Caco-2 (cell line): ENCODE data around the gene MPST. TPM values are rescaled to one million over a fixed set of nuclear protein-coding genes. Genes with fewer than 3 reads are reported as not detected.

Experiments used
- BruUV-seq: library from RNA; stranded (reverse); fragments of 400-500 nt; replicated peaks from 2 replicates; lab custom pipeline; 2021; lab: Mats Ljungman, UMichigan
- CTCF ChIA-PET: fragments of 300-600 bp; sonication (Branson Sonifier 250); formaldehyde crosslinking; loops from one replicate; lab custom pipeline; 2022; ENCODE audit warnings: antibody characterized with exemption; lab: Charles Lee
- POLR2A ChIA-PET: fragments of 300-600 bp; sonication (Branson Sonifier 250); formaldehyde crosslinking; loops from one replicate; lab custom pipeline; 2022; ENCODE audit warnings: antibody characterized with exemption; lab: Charles Lee
- DNase-seq, 2 experiments: peaks; one replicate each; pipeline versions ENCODE4 v3.0.0 to v3.0.0-alpha.2; 2020 to 2022
- H3K27me3 ChIP-seq: replicated peaks from 2 replicates; pipeline ENCODE4 v1.6.0; 2011; ENCODE audit warnings: low read length; ENCODE audit not compliant: control insufficient read depth, insufficient read depth
- H3K36me3 ChIP-seq: 2 replicates; pipeline ENCODE4 v1.5.1; 2011; ENCODE audit warnings: low read length; ENCODE audit not compliant: control insufficient read depth, insufficient read depth
- H3K4me1 ChIP-seq: fragments of 250-450 bp; sonication (Bioruptor Pico); 2 replicates; pipeline ENCODE4 v1.5.1; 2020; ENCODE audit warnings: mild to moderate bottlenecking
- H3K4me3 ChIP-seq: 2 replicates; pipeline ENCODE4 v1.5.1; 2011; ENCODE audit warnings: low read depth, mild to moderate bottlenecking, control low read depth, low read length
- H3K9me3 ChIP-seq: fragments of 250-450 bp; sonication (Bioruptor Pico); 2 replicates; pipeline ENCODE4 v1.5.1; 2020; ENCODE audit warnings: mild to moderate bottlenecking, moderate library complexity
- H3K27ac Mint-ChIP-seq: one replicate; pipeline ENCODE4 v1.8.0; 2022; ENCODE audit warnings: mixed read lengths; ENCODE audit not compliant: unreplicated experiment
- H3K27me3 Mint-ChIP-seq: one replicate; pipeline ENCODE4 v1.8.0; 2022; ENCODE audit warnings: mixed read lengths; ENCODE audit not compliant: insufficient read depth, unreplicated experiment
- H3K36me3 Mint-ChIP-seq: one replicate; pipeline ENCODE4 v1.8.0; 2022; ENCODE audit warnings: mild to moderate bottlenecking, mixed read lengths; ENCODE audit not compliant: insufficient read depth, unreplicated experiment
- H3K4me1 Mint-ChIP-seq: one replicate; pipeline ENCODE4 v1.8.0; 2022; ENCODE audit warnings: low read depth, mixed read lengths; ENCODE audit not compliant: unreplicated experiment
- H3K4me3 Mint-ChIP-seq: one replicate; pipeline ENCODE4 v1.8.0; 2022; ENCODE audit warnings: mild to moderate bottlenecking, moderate library complexity, mixed read lengths; ENCODE audit not compliant: unreplicated experiment
- H3K9me3 Mint-ChIP-seq: one replicate; pipeline ENCODE4 v1.8.0; 2022; ENCODE audit warnings: mixed read lengths; ENCODE audit not compliant: unreplicated experiment
- CTCF ChIP-seq, 2 experiments: fragments of 200-600 bp in 1 of 2; IDR thresholded peaks; 1 replicate in 1 of 2; 2 replicates in 1 of 2; pipeline versions ENCODE4 v1.5.1 to v1.8.0; 2011 to 2022; ENCODE audit warnings: antibody characterized with exemption in 1 of 2, control low read depth in 1 of 2, inconsistent platforms in 1 of 2, low read depth in 1 of 2, low read length in 1 of 2, mild to moderate bottlenecking in 1 of 2, moderate library complexity in 1 of 2; ENCODE audit not compliant: insufficient read depth in 1 of 2, severe bottlenecking in 1 of 2, unreplicated experiment in 1 of 2
- intact Hi-C: fragments of 100-400 bp; cut with micrococcal nuclease; formaldehyde crosslinking; loops from one replicate; pipeline ENCODE4 v1.10.0; 2022; ENCODE audit not compliant: unreplicated experiment
- total RNA-seq: library from RNA; stranded (reverse); gene quantifications from 2 replicates; pipeline ENCODE4 v1.2.3, GENCODE V29; 2022

The MPST gene
- total RNA-seq, 1 experiment from 2014 or later = 83.7 TPM

- peaks cover 2% of the 10 kb centered on the region for H3K36me3 ChIP-seq
- peak overlapping the region; percentile 70 for H3K4me3 ChIP-seq
- CTCF ChIA-PET = interaction anchor here (1.5 to 4.9 kb wide), 3 partner anchors 13 to 33 kb away, joined by 4 to 29 read pairs (median 15); partner anchors contain the start of gene KCTD17
- no peaks in the 10 kb centered on the region for H3K9me3 Mint-ChIP-seq
- H3K4me3 Mint-ChIP-seq = peak overlapping the region; percentile 96
- H3K27me3 ChIP-seq = no peaks in the 10 kb centered on the region; the same call in 1 of the 2 replicates
- intact Hi-C loops = no loop called here
- no peaks in the 10 kb centered on the region for H3K9me3 ChIP-seq
- TF ChIP-seq CTCF (IDR thresholded peaks at IDR 0.05; ENCODE audit: insufficient read depth in 1 of 2, low read depth in 1 of 2, low read length in 1 of 2, severe bottlenecking in 1 of 2, unreplicated experiment in 1 of 2) = no peak
- peak overlapping the region; percentile 78 for H3K27ac Mint-ChIP-seq
- H3K36me3 Mint-ChIP-seq = peaks cover 22% of the 10 kb centered on the region
- POLR2A ChIA-PET = interaction anchor here (1.0 to 2.5 kb wide), 3 partner anchors 14 to 174 kb away, joined by 3 to 39 read pairs (median 17); no protein-coding TSS in a partner anchor
- no peaks in the 10 kb centered on the region for H3K27me3 Mint-ChIP-seq
- peaks cover 16% of the 10 kb centered on the region; the same call in 1 of the 2 replicates for H3K4me1 ChIP-seq
- BruUV-seq = no TSS peak
- H3K4me1 Mint-ChIP-seq = no peaks in the 10 kb centered on the region
- no peak for DNase-seq
Measured at GRCh38 chr22:37018086-37018814, 1.3 kb upstream of the MPST start.

GRCh38 chr22:37018815-37019308 is 680 bp upstream of the MPST start:
- Mint-ChIP-seq H3K36me3 (peaks cover 22% of the 10 kb centered on the region), H3K27me3 (no peaks in the 10 kb centered on the region), H3K27ac (peak overlapping the region; percentile 78), H3K4me1 (no peaks in the 10 kb centered on the region), H3K4me3 (peak overlapping the region; percentile 96), H3K9me3 (no peaks in the 10 kb centered on the region)
- POLR2A ChIA-PET = interaction anchor here (0.5 to 2.5 kb wide), 7 partner anchors 14 to 825 kb away, joined by 3 to 39 read pairs (median 4); partner anchors contain the start of genes ANKRD54, C1QTNF6 and LGALS2
- Histone ChIP-seq H3K4me3 (peak overlapping the region; percentile 70), H3K9me3 (no peaks in the 10 kb centered on the region), H3K4me1 (peaks cover 16% of the 10 kb centered on the region; the same call in 1 of the 2 replicates), H3K36me3 (peaks cover 2% of the 10 kb centered on the region), H3K27me3 (no peaks in the 10 kb centered on the region; the same call in 1 of the 2 replicates)
- CTCF ChIA-PET = interaction anchor here (0.7 to 4.9 kb wide), 5 partner anchors 13 to 163 kb away, joined by 3 to 29 read pairs (median 10); partner anchors contain the start of gene KCTD17
- BruUV-seq = TSS peak; percentile 35
- intact Hi-C loops = no loop called here
- DNase-seq = peak in 1 of 2 experiments; percentile 65
- no peak for TF ChIP-seq CTCF (IDR thresholded peaks at IDR 0.05; ENCODE audit: insufficient read depth in 1 of 2, low read depth in 1 of 2, low read length in 1 of 2, severe bottlenecking in 1 of 2, unreplicated experiment in 1 of 2)

GRCh38 chr22:37020192-37020479 is 594 bp downstream of the MPST start:
- Histone ChIP-seq H3K36me3 (peaks cover 2% of the 10 kb centered on the region), H3K27me3 (no peaks in the 10 kb centered on the region; the same call in 1 of the 2 replicates), H3K4me1 (peaks cover 15% of the 10 kb centered on the region; the same call in 1 of the 2 replicates), H3K4me3 (peak overlapping the region; percentile 70), H3K9me3 (no peaks in the 10 kb centered on the region)
- Mint-ChIP-seq H3K36me3 (peaks cover 30% of the 10 kb centered on the region), H3K27me3 (no peaks in the 10 kb centered on the region), H3K4me3 (peak overlapping the region; percentile 96), H3K4me1 (no peaks in the 10 kb centered on the region), H3K27ac (peak overlapping the region; percentile 91), H3K9me3 (no peaks in the 10 kb centered on the region)
- intact Hi-C loops = loop anchor here (1.0 kb wide), 1 partner anchor 12 kb away; no protein-coding TSS in a partner anchor
- no peak for TF ChIP-seq CTCF (IDR thresholded peaks at IDR 0.05; ENCODE audit: insufficient read depth in 1 of 2, low read depth in 1 of 2, low read length in 1 of 2, severe bottlenecking in 1 of 2, unreplicated experiment in 1 of 2)
- BruUV-seq = TSS peak; percentile 69
- DNase-seq = no peak
- CTCF ChIA-PET = interaction anchor here (1.1 to 4.9 kb wide), 4 partner anchors 11 to 26 kb away, joined by 3 to 29 read pairs (median 12); no protein-coding TSS in a partner anchor
- POLR2A ChIA-PET = interaction anchor here (1.1 to 2.0 kb wide), 2 partner anchors 12 to 24 kb away, joined by 10 to 17 read pairs; no protein-coding TSS in a partner anchor
